A549 treated with GW870086 at 1 μM for 4 hours (cell line): Measurements from ENCODE around the gene AICDA. TPM values are rescaled to one million over a fixed set of nuclear protein-coding genes. Genes with fewer than 3 reads are reported as not detected.

ENCODE experiments used
- total RNA-seq: library from RNA; stranded (reverse); fragments of 200-300 nt; extraction: Qiagen RNA extraction; gene quantifications from 5 replicates; pipeline ENCODE4 v1.2.3, GENCODE V29; 2022; ENCODE audit warnings: low read depth

Gene AICDA
- total RNA-seq = 0.13 to 0.34 TPM (median 0.23 TPM) in 4 of 5 replicates, not detected in the other

DNA sequence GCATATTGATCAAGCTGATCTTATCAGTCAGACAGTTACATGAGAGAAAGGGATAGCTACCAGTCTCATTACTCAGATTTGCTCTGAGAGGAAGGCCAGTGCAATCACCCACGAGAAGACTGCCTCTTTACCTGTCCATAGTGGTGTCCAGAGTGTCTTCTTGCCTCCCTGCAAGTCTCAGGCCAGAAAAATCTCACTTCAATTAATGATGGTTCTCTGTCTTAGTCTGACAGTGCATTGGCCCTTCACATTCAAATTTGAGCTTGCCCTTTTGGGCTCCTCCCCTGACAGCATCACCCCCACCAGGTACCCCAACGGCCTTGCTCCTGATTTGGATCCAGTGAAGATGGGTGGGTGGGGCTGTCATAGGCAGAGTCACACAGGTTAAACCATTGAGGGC, at the start of gene AICDA:
Gene AICDA (minus strand): TSS at position 231 of the 400 bp plus-strand sequence. CDS start 92 bp downstream, at position 139.

Other genes with a start within 250 kb of the AICDA start
- not detected in 5 replicates for gene CLEC6A, start 156.9 kb downstream of the AICDA start, total RNA-seq
- gene CLEC4D, start 99.4 kb downstream of the AICDA start, total RNA-seq = not detected in 5 replicates
- gene CLEC4E, start 72.0 kb downstream of the AICDA start, total RNA-seq = 0.29 to 0.59 TPM (median 0.43 TPM) in 5 replicates
- 0.06 to 0.14 TPM (median 0.10 TPM) in 3 of 5 replicates, not detected in the others for gene MFAP5, start 50.0 kb upstream of the AICDA start, total RNA-seq
- 13.7 to 19.2 TPM (median 17.4 TPM) in 5 replicates for gene RIMKLB, start 85.1 kb upstream of the AICDA start, total RNA-seq
- gene A2ML1, start 209.8 kb upstream of the AICDA start, total RNA-seq = not detected in 5 replicates